ENCODE results near the gene PLAGL2. TPM values are rescaled to one million over a fixed set of nuclear protein-coding genes. Genes with fewer than 3 reads are reported as not detected.

Gene PLAGL2
- total RNA-seq, 1 experiment from 2014 or later, result 40.4 TPM

- Histone ChIP-seq H3K27me3 (replicated peaks; ENCODE audit: insufficient read depth, low read depth, low read length, poor library complexity) (no peaks in the 10 kb centered on the region), H3K27ac (ENCODE audit: low read depth, low read length, poor library complexity, severe bottlenecking) (no peak overlapping the region), H3K36me3 (ENCODE audit: insufficient read depth, low read length, poor library complexity, severe bottlenecking) (no peaks in the 10 kb centered on the region), H3K4me1 (ENCODE audit: insufficient read depth, low read length, poor library complexity, severe bottlenecking) (no peaks in the 10 kb centered on the region), H3K4me3 (ENCODE audit: low read depth, low read length, poor library complexity, severe bottlenecking) (no peak overlapping the region), H3K9me3 (ENCODE audit: low read depth, low read length, poor library complexity, severe bottlenecking) (no peaks in the 10 kb centered on the region)
- ChIA-PET POLR2A (ENCODE audit: low non-redundant PET) (no interaction called here), CTCF (no interaction called here)
- intact Hi-C loops (cut with micrococcal nuclease; ENCODE audit: unreplicated experiment), result no loop called here
- DNase-seq (ENCODE audit: low spot score), result no peak
- TF ChIP-seq CTCF (conservative IDR thresholded peaks at IDR 0.05; ENCODE audit: low read depth, low read length), result no peak
- TF ChIP-seq EZH2 (IDR thresholded peaks at IDR 0.05; ENCODE audit: borderline replicate concordance, low read depth, low read length, poor library complexity, severe bottlenecking), result no peak
- no TSS peak for BruUV-seq (replicated peaks)
These were observed 36.7 kb upstream of the PLAGL2 start for GRCh38 chr20:32244150-32244823.

DNA sequence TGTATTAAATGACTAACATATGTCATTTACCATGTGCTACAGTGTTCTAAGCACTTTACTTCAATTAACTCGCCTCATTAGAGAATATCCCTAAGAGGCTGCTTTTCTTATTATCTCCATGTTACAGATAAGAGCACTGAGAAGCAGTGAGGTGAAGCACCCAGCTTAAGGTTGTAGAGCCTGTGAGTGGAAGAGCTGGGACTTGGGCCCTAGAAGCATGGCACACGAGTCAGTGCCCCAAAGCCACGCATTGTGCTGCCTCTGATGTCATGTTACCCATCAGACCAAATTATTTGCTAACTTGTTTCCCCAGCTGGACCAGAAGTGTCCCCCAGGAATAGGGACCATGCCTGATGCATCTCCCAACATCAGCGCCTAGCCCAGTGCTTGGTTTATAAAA, 34.3 kb upstream of the PLAGL2 start:
- H3K4me3 ChIP-seq (ENCODE audit: low read depth, low read length, poor library complexity, severe bottlenecking), result no peak overlapping the region
- BruUV-seq (replicated peaks), result no TSS peak
- TF ChIP-seq EZH2 (IDR thresholded peaks at IDR 0.05; ENCODE audit: borderline replicate concordance, low read depth, low read length, poor library complexity, severe bottlenecking), result no peak
- no peak for TF ChIP-seq CTCF (conservative IDR thresholded peaks at IDR 0.05; ENCODE audit: low read depth, low read length)
- H3K27me3 ChIP-seq (replicated peaks; ENCODE audit: insufficient read depth, low read depth, low read length, poor library complexity), result no peaks in the 10 kb centered on the region
- POLR2A ChIA-PET (ENCODE audit: low non-redundant PET), result interaction anchor here (0.8 kb wide), 1 partner anchor 599 kb away, joined by 7 read pairs; no protein-coding TSS in a partner anchor
- no peaks in the 10 kb centered on the region for H3K4me1 ChIP-seq (ENCODE audit: insufficient read depth, low read length, poor library complexity, severe bottlenecking)
- no peak overlapping the region for H3K27ac ChIP-seq (ENCODE audit: low read depth, low read length, poor library complexity, severe bottlenecking)
- H3K36me3 ChIP-seq (ENCODE audit: insufficient read depth, low read length, poor library complexity, severe bottlenecking), result no peaks in the 10 kb centered on the region
- H3K9me3 ChIP-seq (ENCODE audit: low read depth, low read length, poor library complexity, severe bottlenecking), result no peaks in the 10 kb centered on the region
- DNase-seq (ENCODE audit: low spot score), result no peak
- intact Hi-C loops (cut with micrococcal nuclease; ENCODE audit: unreplicated experiment), result no loop called here
- CTCF ChIA-PET, result no interaction called here

- ChIA-PET POLR2A (ENCODE audit: low non-redundant PET) (no interaction called here), CTCF (interaction anchor here (0.6 kb wide), 1 partner anchor 409 kb away, joined by 4 read pairs; no protein-coding TSS in a partner anchor)
- no peaks in the 10 kb centered on the region for H3K27me3 ChIP-seq (replicated peaks; ENCODE audit: insufficient read depth, low read depth, low read length, poor library complexity)
- H3K4me3 ChIP-seq (ENCODE audit: low read depth, low read length, poor library complexity, severe bottlenecking), result no peak overlapping the region
- no TSS peak for BruUV-seq (replicated peaks)
- no peak for DNase-seq (ENCODE audit: low spot score)
- H3K9me3 ChIP-seq (ENCODE audit: low read depth, low read length, poor library complexity, severe bottlenecking), result no peaks in the 10 kb centered on the region
- H3K27ac ChIP-seq (ENCODE audit: low read depth, low read length, poor library complexity, severe bottlenecking), result no peak overlapping the region
- H3K4me1 ChIP-seq (ENCODE audit: insufficient read depth, low read length, poor library complexity, severe bottlenecking), result no peaks in the 10 kb centered on the region
- TF ChIP-seq EZH2 (IDR thresholded peaks at IDR 0.05; ENCODE audit: borderline replicate concordance, low read depth, low read length, poor library complexity, severe bottlenecking), result no peak
- TF ChIP-seq CTCF (conservative IDR thresholded peaks at IDR 0.05; ENCODE audit: low read depth, low read length), result no peak
- intact Hi-C loops (cut with micrococcal nuclease; ENCODE audit: unreplicated experiment), result no loop called here
- peaks cover under 1% of the 10 kb centered on the region for H3K36me3 ChIP-seq (ENCODE audit: insufficient read depth, low read length, poor library complexity, severe bottlenecking)
These were observed 32.7 kb upstream of the PLAGL2 start for GRCh38 chr20:32240205-32240604.

Measured in A673 (cell line).